Type B pancreatic cell (in vitro differentiated cells): ENCODE results near the gene TMEM108. TPM values are rescaled to one million over a fixed set of nuclear protein-coding genes. Genes with fewer than 3 reads are reported as not detected.

ENCODE experiments used
- DNase-seq: peaks from one replicate; pipeline ENCODE4 v3.0.0; 2021; ENCODE audit warnings: mixed read lengths; ENCODE audit not compliant: unreplicated experiment; ENCODE audit errors: extremely low spot score
- H3K27ac Mint-ChIP-seq: 2 replicates; pipeline ENCODE4 v1.8.0; 2021; ENCODE audit warnings: mild to moderate bottlenecking, mixed read lengths
- H3K27me3 Mint-ChIP-seq: 2 replicates; pipeline ENCODE4 v1.8.0; 2021; ENCODE audit warnings: mixed read lengths
- H3K36me3 Mint-ChIP-seq: 2 replicates; pipeline ENCODE4 v1.8.0; 2021; ENCODE audit warnings: mixed read lengths
- H3K4me1 Mint-ChIP-seq: one replicate; pipeline ENCODE4 v1.8.0; 2021; ENCODE audit warnings: mixed read lengths; ENCODE audit not compliant: unreplicated experiment
- H3K4me3 Mint-ChIP-seq: 2 replicates; pipeline ENCODE4 v1.8.0; 2021; ENCODE audit warnings: mild to moderate bottlenecking, mixed read lengths
- H3K9me3 Mint-ChIP-seq: 2 replicates; pipeline ENCODE4 v1.8.0; 2021; ENCODE audit warnings: mixed read lengths
- CTCF ChIP-seq: fragments of 200-600 bp; sonication (generic); conservative IDR thresholded peaks from 2 replicates; pipeline ENCODE4 v1.5.0; 2021; ENCODE audit warnings: antibody characterized with exemption, mild to moderate bottlenecking
- total RNA-seq: library from RNA; stranded (reverse); gene quantifications from 2 replicates; pipeline ENCODE4 v1.2.1, GENCODE V29; 2021; ENCODE audit warnings: low replicate concordance

The TMEM108 gene
- total RNA-seq, 1 donor from 2014 or later, result 7.4 TPM

GRCh38 chr3:133374708-133375402 lies 336.7 kb downstream of the TMEM108 start:
- H3K9me3 Mint-ChIP-seq, result no peaks in the 10 kb centered on the region
- no peak for TF ChIP-seq CTCF
- DNase-seq, result no peak
- no peaks in the 10 kb centered on the region for H3K4me1 Mint-ChIP-seq
- no peak overlapping the region for H3K27ac Mint-ChIP-seq
- H3K27me3 Mint-ChIP-seq, result no peaks in the 10 kb centered on the region
- H3K4me3 Mint-ChIP-seq, result no peak overlapping the region
- no peaks in the 10 kb centered on the region for H3K36me3 Mint-ChIP-seq

- Mint-ChIP-seq H3K27ac (no peak overlapping the region), H3K4me1 (no peaks in the 10 kb centered on the region), H3K9me3 (no peaks in the 10 kb centered on the region), H3K27me3 (no peaks in the 10 kb centered on the region), H3K36me3 (no peaks in the 10 kb centered on the region), H3K4me3 (no peak overlapping the region)
- no peak for DNase-seq
- TF ChIP-seq CTCF, result no peak
Measured at GRCh38 chr3:133375403-133375745, 337.2 kb downstream of the TMEM108 start.

- Mint-ChIP-seq H3K27me3 (no peaks in the 10 kb centered on the region), H3K4me3 (no peak overlapping the region), H3K36me3 (no peaks in the 10 kb centered on the region), H3K9me3 (no peaks in the 10 kb centered on the region), H3K4me1 (no peaks in the 10 kb centered on the region), H3K27ac (no peak overlapping the region)
- DNase-seq, result no peak
- no peak for TF ChIP-seq CTCF
Measured at GRCh38 chr3:133376810-133377209, 338.6 kb downstream of the TMEM108 start.

GRCh38 chr3:133377396-133377795 lies 339.2 kb downstream of the TMEM108 start:
- H3K27me3 Mint-ChIP-seq, result no peaks in the 10 kb centered on the region
- no peaks in the 10 kb centered on the region for H3K9me3 Mint-ChIP-seq
- TF ChIP-seq CTCF, result peak; percentile 63
- H3K4me1 Mint-ChIP-seq, result no peaks in the 10 kb centered on the region
- no peaks in the 10 kb centered on the region for H3K36me3 Mint-ChIP-seq
- no peak for DNase-seq
- H3K27ac Mint-ChIP-seq, result no peak overlapping the region
- H3K4me3 Mint-ChIP-seq, result no peak overlapping the region

- H3K27me3 Mint-ChIP-seq, result no peaks in the 10 kb centered on the region
- no peak overlapping the region for H3K4me3 Mint-ChIP-seq
- H3K9me3 Mint-ChIP-seq, result no peaks in the 10 kb centered on the region
- DNase-seq, result no peak
- H3K27ac Mint-ChIP-seq, result no peak overlapping the region
- no peak for TF ChIP-seq CTCF
- H3K4me1 Mint-ChIP-seq, result peaks cover 9% of the 10 kb centered on the region
- no peaks in the 10 kb centered on the region for H3K36me3 Mint-ChIP-seq
Measured at GRCh38 chr3:133379926-133380325, 341.7 kb downstream of the TMEM108 start.
